ENCODE measurements around the gene BICDL1.
A peak's percentile ranks its signal among the peaks of the same experiment; 100 is the strongest.
"Not testable (repeated sequence)": the region's sequence is repeated elsewhere in the genome, so short reads cannot be mapped to it uniquely, and the experiment has no call there.

Gene BICDL1

DNA sequence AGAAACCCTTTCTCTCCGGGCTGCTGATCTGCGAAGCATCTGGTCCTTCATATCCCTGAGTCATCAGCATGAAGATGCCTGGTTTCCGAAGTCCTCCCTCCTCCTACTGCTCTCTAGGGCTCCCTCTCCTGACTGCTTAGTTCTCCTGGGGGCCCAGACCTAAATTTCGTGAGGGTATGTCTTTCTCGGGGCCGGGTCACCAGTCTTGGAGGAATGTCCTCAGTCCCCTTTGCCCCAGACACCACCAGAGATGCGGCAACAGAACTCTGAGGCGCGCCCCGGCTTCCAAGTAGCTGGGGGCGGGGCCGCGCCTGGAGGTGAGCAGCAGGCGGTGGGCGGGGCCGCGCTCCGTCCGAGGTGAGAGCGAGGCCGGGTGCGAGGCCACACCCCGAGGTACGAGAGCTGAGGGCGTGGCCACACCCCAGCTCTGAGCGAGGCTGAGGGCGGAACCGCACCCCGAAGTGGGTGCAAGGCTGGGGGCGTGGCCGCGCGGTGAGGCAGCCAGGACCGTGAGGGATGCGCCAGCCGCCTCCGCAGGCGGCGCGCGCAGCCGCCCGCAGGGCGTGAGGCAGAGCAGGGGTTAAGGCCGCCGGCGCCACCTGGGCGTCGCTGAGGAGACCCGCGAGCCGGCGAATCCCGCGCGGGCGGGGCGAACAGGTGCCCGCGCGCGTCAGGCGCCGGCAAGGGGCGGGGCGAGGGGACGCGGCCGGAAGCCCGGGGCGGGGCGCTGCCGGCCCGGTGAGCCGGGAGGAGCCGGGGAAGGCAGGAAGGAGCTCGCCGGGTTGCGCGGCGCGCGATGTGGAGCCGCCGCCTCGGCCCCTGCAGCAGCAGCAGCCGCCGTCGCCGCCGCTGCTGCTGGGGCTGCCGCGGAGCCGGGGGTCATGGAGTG is at the start of gene BICDL1:
Gene BICDL1 (plus strand): TSS at position 765 of the 889 bp plus-strand sequence. CDS start 633 bp downstream, outside the sequence.
- peak; percentile 11 for DNase-seq

GRCh38 chr12:119940897-119941296 is 48.1 kb upstream of the BICDL1 start:
- no peak for DNase-seq

DNA sequence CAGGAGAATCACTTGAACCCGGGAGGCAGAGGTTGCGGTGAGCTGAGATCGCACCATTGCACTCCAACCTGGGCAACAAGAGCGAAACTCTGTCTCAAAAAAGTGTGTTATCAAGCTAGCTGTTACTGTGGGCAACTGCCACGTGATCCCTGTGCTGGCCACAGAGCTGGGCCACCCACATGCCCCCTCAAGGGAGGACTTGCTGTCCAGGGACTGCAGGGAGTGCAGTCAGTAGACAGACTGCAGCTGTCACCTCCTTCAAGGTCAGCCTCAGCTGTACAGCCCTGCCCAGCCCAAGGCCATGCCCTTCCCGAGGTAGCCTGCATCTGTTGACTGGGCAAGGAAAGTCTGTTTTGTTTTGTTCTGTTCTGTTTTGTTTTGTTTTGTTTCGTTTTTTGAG is 46.6 kb upstream of the BICDL1 start:
- no peak for DNase-seq

- no peak for DNase-seq
Observed at GRCh38 chr12:119946213-119946612, 42.8 kb upstream of the BICDL1 start.

DNA sequence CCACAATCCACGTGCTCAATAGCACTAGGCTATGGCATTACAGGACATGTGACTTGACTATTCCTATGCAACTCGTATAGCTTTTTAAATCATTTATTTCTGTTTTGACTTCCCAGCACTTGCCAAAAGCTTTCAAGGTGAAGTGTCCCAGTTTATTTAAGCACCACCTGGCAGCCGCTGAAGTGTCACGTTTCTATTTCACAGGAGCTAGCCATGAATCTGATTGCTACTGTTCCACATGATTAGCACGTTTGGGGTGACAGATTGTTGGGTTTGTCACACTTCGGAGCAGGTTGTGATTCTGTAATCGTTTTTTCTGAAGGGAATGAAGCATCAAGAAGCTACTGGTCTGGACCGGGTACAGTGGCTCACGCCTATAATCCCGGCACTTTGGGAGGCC is 39.9 kb upstream of the BICDL1 start:
- no peak for DNase-seq

DNA sequence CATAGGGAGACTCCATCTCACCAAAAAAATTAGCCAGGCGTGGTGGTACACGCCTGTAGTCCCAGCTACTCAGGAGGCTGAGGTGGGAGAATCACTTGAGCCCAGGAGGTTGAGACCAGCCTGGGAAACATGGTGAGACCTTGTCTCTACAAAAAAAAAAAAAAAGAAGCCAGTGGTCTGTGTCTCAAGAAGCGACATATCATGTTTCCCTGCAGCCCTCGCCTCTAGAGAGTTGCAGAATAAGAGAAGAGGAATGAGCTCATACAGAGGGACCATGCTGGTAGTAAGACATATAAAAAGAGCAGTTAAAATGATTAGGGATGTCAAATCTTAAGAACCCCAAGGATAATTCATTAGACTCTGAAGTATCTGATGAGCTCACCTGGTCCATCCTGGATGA is 39.4 kb upstream of the BICDL1 start:
- DNase-seq: no peak

GRCh38 chr12:119956047-119956446 is 33.0 kb upstream of the BICDL1 start:
- DNase-seq: no peak

- DNase-seq: no peak
Observed at GRCh38 chr12:119957135-119957534, 31.9 kb upstream of the BICDL1 start.

DNA sequence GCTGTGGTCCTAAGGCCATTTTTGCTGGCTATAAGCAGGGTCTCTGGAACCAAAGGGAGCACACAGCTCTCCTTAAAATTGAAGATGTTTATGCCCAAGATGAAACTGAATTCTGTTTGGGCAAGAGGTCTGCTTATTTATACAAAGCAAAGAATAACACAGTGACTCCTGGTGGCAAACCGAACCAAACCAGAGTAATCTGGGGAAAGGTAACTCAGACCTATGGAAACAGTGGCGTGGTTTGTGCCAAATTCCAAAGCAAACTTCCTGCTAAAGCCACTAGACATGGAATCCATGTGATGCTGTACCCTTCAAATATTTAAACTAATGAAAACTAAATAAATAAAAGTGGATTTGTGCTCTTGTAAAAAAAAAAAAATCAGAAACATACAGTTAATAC is 29.6 kb upstream of the BICDL1 start:
- no peak for DNase-seq

DNA sequence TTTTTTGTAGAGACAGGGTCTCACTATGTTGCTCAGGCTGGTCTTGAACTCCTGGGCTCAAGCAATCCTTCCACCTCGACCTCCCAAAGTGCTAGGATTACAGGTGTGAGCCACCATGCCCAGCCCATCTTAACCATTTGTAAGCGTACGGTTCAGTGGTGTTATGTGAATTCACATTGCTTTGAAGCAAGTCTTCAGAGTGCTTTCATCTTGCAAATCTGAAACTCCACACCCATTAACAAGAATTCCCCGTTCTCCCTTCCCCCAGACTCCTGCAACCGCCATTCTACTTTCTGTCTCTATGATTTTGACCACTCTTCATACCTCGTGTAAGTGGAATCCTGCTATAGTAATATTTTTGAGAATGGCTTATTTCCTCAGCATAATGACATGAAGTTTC is 24.9 kb upstream of the BICDL1 start:
- no peak for DNase-seq

- no peak for DNase-seq
Observed at GRCh38 chr12:119964929-119965328, 24.1 kb upstream of the BICDL1 start.

DNA sequence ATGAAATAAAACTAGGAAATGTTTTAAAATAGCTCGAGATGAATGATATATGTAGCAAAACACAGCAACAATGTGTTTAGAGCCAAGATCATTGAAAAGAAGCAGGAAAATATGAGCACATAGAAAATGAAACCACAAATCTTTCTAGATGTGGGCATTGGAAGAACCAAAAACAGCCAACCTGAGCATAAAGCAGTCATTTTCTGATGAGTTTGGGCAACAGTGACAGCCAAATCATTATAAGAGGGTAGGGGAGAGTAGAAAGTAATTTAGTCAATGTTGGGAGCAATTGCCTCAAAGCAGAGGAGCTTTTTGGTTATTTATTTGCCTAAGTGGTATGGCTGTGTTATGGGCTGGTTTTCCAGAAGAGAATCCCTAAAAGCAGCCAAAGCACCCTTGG is 8.8 kb upstream of the BICDL1 start:
- DNase-seq: no peak

- DNase-seq: not testable (repeated sequence)
Observed at GRCh38 chr12:119980702-119981101, 8.3 kb upstream of the BICDL1 start.

DNA sequence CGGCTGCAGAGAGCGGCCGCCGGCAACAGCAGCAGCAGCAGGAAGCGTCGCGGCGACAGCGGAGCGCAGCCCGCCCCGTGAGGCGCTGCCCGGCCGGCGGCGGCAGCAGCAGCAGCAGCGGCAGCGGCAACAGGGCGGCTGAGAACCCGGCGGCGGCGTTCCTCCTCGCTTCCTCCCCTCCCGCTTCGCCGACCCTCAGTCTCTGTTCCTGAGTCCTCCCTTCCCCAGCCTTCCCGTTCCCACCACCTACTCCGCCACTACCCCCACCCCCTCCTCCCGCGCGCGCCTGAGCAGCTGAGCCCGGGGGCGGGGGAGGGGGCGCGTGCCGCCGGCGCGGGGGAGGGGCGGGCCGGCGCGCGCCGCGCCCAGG is 310 bp downstream of the BICDL1 start:
- DNase-seq: peak; percentile 52

DNA sequence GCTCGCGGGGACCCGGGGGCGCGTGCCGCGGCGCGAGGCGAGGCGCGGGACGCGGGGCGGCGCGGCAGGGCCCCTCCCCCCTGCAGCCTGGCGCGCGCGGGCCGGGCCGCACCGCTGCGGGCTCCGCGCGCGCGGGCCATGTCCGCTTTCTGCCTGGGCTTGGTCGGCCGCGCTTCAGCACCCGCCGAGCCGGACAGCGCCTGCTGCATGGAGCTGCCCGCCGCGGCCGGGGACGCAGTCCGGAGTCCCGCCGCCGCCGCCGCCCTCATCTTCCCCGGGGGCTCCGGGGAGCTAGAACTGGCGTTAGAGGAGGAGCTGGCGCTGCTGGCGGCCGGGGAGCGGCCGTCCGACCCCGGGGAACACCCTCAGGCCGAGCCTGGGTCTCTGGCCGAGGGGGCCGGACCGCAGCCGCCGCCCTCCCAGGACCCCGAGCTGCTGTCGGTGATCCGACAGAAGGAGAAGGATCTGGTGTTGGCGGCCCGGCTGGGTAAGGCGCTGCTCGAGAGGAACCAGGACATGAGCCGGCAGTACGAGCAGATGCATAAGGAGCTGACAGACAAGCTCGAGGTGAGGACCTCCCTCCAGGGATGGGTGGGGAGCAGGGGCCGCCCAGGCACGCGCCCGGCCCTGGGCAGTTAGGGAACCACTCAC is 820 bp downstream of the BICDL1 start:
- DNase-seq: peak; percentile 55

DNA sequence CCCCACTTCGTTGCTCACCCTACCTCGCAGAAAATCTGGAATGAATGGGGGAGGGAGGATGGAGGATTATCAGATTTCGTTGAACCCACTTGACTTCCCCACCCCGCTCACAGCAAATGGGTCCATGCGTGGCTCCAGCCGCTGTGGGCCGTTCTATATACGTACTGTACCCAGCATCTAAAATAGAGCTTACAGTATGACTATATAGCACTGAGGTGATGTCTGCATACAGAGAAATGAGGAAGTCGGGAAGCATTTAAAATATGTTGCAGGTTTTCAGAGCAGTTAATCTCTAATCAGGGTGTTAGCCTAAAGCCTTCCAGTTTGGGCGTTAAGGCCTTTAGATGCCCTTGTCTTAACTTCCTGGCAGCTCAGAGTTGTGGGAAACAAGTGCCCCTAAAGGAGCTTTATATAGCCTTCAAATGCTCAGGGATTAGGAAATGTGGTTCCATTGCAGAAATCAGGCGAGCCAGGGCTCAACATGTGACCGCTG is 1.4 kb downstream of the BICDL1 start:
- no peak for DNase-seq

DNA sequence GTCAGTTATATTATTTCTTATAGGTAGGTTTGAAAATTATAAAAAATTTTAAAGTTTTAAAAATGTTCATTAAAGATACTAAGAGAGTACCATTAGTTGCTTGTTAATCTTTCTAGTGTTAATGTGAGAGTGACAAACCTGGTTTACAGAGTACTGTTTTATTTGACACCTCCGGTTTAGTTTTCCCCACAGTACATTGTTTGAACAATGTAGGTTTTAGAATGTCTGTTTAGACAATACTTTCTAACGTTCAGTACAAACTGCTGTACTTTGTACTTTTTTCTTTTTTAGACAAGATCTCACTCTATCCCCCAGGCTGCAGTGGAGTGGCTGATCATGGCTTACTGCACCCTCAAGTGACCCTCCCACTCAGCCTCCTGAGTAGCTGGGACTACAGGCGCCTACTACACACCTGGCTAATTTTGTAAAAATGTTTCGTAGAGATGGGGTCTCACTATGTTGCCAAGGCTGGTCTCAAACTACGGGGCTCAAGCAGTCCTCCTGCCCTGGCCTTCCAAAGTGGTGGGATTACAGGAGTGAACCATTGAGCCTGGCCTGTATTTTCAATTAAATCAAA is 3.2 kb downstream of the BICDL1 start:
- DNase-seq: no peak

DNA sequence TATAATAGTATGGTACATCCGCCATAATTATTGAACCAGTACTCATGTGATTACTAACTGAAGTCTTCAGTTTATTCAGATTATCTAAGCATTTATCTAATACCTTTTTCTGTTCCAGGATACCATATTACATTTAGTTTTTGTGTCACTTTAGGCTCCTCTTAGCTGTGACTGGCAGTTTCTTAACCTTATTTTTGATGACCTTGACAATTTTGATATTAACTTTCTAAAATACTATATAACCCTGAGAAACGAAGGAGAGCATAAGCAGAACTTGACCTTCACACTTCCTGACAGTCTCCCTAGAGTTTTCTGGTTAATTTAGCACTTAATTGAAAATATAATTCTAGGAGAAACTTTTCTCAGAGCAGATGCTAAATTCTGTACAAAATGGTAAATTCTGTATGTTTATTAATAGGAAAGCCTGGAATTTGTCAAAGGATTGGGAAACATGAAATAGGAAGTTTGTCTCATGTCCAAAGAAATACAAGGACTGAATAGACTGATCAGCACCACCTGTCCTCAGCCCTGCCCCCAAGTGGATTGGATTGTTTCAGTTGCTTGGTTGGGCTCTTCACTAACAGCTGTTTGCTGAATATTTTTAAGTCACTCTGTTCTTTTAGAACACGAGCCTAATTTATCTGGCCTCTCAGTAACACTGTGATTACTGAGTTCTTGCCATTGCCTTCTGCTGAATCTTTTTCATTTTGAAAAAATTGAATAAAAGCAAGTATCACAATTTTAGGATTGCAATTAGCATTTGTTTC is 6.0 kb downstream of the BICDL1 start:
- DNase-seq: no peak

- DNase-seq: no peak
Observed at GRCh38 chr12:119996417-119996816, 7.4 kb downstream of the BICDL1 start.

DNA sequence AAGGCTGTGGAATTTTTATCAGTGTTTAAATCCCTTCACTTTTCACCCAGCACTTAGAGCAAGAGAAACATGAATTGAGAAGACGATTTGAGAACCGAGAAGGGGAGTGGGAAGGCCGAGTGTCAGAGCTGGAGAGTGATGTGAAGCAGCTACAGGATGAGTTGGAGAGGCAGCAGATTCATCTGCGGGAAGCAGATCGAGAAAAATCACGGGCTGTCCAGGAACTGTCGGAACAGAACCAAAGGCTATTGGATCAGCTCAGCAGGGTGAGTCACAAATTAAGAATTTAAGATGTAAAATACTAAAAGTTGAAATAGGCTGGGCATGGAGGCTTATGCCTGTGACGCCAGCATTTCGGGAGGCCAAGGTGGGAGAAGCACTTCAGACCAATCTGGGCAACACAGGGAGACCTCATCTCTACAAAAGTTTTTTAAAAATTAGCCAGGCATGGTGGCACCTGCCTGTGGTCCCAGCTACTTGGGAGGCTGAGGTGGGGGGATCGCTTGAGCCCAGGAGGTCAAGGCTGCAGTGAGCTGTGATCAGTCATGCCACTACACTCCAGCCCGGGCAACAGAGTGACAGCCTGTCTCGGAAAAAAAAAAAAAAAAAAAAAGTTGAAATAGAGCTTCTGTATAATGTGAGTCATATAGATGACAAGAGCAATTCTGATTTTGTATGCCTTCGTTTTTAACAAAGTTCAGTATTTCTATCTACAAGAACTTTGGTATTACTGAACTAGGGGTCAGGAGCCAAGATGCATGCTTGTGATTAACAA is 9.6 kb downstream of the BICDL1 start:
- no peak for DNase-seq

DNA sequence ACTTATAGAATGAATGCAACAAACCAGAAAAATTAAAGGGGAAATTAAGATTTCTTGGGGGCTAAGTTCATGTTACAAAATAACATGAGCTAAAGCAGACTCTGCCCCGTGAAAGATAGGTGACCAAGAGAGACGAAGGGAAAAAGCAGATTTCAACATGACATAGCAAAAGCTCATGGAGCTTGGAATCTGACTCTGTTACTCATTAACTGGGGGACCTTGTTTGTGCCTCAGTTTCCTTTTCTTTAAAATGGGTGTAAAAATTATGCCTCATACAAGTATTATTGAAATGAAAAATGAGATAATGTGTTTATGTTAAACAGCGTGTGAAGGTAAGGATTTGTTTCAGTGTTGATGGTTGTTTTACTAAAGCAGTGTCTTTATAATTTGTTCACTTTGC is 11.5 kb downstream of the BICDL1 start:
- no peak for DNase-seq

DNA sequence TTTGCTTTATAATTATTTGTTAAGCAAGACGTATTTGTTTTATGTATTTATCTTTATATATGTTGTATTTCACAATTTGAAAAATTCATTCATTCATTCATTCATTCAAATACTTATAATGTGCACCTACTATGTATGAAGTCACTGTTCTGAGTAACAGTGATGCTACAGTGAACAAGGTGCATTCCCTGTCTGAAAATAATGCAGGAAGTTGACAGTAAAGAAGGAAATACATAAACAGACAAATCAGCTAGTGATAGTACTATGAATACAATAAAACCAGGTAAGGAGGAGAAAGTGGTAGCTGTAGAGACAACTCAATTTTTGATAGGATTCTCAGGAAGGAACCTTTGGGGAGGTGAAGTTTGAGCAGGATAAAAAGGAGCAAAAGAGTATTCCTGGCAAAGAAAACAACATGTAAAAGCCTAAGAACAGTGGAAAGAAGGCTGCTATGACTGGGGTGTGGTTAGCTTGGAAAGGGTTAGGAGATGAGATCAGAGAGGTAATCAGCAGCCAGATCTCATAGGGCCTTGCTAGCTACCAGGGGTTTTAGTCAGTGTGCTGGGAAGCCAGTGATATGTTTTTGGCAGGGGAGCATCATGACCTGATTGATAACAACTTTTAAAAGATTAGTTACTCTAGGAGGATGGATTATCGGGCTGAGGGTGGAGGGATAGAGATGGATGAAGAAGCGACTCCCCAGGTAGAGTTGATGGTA is 17.4 kb downstream of the BICDL1 start:
- no peak for DNase-seq
